Measurements from ENCODE around the gene CDK5R2.
"Not testable (repeated sequence)": the region's sequence is repeated elsewhere in the genome, so short reads cannot be mapped to it uniquely, and the experiment has no call there.

CDK5R2 gene

DNA sequence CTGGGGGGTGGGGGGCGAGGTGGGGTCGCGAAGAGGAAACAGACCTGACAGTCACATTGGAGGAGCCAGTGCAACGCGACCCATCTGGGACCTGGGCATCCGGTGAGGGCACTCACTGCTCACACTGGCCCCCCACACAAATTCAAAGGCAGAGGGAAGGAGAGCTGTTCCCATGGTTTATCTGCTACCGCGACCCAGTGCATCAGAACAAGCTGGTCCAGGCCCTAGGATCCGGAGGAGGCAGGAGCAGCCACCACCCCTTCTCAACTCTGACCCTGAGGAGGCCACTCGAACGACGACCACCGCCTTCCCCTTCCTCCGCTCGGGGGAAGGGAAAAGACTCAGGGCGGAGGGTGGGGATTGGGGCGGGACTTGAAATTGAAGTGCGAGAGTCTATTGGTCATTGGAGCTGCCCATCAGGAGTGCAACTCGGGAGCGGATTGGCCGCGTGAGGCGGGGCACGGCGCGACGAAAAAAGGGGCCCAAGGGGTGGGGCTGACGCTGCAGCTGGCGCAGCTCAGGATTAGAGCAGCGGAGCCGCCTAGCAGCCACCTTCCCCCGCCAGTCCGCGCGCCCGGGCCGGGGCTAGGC is at the start of gene CDK5R2:
CDK5R2 (plus strand) TSS at position 526 of the 591 bp plus-strand sequence. CDS start 155 bp downstream, outside the sequence.
- in situ Hi-C loops (cut with MboI; ENCODE audit: low sequenced_read_pairs): no loop called here

DNA sequence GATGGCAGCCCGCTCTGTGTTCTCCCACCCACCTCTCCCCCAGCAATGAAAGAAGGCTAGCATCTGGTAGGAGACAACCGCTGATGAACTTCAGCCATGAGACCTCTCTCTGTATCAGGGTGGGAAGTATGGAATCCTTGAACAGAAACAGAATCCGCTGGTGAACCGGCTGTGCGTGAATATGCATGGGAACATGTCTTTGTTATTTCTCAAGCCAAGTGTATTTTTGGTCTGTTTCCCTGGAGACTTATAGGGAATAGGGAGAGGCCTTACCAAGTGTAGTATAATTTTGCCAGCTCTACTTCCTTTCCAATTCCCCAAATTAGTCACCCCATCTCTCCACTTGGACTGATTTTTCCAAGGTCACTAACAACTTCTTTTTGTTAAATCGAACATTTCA is 48.7 kb upstream of the CDK5R2 start:
- in situ Hi-C loops (cut with MboI; ENCODE audit: low sequenced_read_pairs): no loop called here

DNA sequence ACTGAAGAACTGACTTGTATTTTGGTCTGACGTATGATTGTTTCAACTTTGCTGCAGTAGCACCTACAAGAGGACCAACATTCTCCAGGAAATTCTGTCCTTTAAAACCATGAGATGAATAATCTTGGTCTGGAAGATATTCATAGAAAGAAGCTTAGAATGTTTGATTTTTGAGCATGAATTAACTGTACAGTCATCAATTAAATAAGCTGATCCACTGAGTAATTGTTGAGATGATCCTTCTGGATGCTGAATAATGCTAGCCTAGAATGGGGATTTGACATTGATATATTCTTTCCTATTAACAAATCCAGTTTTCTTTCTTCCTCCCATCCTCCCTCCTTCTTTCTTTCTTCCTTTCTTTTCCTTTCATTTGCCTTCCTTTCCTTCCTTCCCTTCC is 39.0 kb upstream of the CDK5R2 start:
- in situ Hi-C loops (cut with MboI; ENCODE audit: low sequenced_read_pairs): no loop called here

DNA sequence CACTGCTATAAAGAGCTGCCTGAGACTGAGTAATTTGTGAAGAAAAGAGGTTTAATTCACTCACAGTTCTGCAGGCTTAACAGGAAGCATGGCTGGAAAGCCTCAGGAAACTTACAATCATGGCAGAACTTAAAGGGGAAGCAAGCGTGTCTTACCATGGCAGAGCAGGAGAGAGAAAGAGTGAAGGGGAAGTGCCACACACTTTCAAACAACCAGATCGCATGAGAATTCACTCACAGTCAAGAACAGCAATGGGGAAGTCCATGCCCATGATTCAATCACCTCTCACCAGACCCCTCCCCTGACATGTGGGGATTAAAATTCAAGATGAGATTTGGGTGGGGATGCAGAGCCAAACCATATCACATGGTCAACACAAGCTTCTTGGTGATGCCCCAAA is 34.7 kb upstream of the CDK5R2 start:
- in situ Hi-C loops (cut with MboI; ENCODE audit: low sequenced_read_pairs): no loop called here

DNA sequence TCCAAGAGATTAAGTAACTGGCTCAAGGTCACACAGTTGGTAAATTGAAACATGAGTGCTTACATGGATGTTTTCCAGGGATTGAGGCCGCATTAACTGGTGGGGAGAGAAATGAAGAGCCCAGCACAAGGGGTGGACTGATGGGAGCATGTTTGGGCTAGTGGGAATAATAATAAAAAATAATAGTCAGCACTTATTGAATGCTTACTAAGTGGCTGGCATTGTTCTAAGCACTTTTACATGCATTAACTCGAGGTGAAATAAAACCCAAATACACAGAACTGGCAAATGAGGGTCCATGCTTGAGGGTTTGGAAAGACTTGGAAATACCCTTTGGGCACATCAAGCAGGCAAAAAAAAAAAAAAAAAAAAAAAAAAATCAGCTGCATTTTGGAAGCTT is 34.0 kb upstream of the CDK5R2 start:
- in situ Hi-C loops (cut with MboI; ENCODE audit: low sequenced_read_pairs): no loop called here

DNA sequence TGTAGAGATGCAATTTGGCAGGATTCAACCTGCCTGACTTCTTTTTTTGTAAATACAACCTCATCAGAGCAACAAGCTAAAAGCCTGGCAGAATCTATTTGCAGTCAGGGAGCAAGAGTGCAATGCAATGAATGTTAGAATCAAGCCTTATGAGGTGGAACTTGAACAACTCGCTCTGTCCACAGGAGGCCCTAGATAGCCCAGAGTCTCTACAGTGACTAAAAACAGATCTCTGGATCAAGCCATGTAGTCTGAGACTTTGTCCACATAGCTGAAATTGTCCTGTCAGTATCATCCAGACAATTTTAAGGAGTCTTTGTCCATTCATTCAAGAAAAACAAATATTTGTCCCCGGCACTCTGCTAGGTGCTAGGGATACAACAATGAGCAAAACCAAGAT is 32.0 kb upstream of the CDK5R2 start:
- in situ Hi-C loops (cut with MboI; ENCODE audit: low sequenced_read_pairs): no loop called here

DNA sequence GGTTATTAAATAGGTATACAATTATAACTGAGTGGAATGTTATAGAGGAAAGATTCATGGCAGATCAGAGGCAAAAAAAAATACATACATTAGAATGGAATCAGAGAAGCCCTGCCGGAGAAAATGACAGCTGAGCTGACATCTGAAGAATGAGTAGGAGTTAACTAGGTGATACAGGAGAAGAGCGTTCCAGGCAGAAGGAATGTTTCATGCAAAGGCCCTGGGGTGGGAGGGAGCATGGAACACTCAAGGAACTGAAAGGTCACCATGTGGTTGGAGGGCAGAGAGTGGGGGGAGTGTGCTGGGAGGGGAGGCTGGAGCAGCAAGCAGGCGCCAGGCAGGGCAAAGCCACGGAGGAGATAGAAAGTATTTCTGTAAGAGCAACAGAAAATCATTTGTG is 31.6 kb upstream of the CDK5R2 start:
- in situ Hi-C loops (cut with MboI; ENCODE audit: low sequenced_read_pairs): no loop called here

DNA sequence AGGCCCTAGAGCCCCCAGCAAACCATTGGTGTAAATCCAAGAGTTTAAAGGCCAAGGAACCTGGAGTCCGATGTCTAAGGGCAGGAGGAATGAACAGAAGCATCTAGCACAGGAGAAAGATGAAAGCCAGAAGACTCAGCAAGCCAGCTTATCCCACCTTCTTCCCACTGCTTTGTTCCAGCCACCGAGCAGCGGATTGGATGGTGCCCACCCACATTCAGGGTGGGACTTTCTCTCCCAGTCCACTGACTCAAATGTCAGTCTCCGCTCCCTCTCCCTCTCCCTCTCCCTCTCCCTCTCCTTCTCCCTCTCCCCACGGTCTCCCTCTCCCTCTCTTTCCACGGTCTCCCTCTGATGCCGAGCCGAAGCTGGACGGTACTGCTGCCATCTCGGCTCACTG is 29.0 kb upstream of the CDK5R2 start:
- in situ Hi-C loops (cut with MboI; ENCODE audit: low sequenced_read_pairs): not testable (repeated sequence)

DNA sequence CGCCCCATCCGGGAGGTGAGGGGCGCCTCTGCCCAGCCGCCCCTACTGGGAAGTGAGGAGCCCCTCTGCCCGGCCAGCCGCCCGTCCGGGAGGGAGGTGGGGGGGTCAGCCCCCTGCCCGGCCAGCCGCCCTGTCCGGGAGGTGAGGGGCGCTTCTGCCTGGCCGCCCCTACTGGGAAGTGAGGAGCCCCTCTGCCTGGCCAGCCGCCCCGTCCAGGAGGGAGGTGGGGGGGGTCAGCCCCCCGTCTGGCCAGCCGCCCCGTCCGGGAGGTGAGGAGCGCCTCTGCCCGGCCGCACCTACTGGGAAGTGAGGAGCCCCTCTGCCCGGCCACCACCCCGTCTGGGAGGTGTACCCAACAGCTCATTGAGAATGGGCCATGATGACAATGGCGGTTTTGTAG is 27.7 kb upstream of the CDK5R2 start:
- in situ Hi-C loops (cut with MboI; ENCODE audit: low sequenced_read_pairs): not testable (repeated sequence)

DNA sequence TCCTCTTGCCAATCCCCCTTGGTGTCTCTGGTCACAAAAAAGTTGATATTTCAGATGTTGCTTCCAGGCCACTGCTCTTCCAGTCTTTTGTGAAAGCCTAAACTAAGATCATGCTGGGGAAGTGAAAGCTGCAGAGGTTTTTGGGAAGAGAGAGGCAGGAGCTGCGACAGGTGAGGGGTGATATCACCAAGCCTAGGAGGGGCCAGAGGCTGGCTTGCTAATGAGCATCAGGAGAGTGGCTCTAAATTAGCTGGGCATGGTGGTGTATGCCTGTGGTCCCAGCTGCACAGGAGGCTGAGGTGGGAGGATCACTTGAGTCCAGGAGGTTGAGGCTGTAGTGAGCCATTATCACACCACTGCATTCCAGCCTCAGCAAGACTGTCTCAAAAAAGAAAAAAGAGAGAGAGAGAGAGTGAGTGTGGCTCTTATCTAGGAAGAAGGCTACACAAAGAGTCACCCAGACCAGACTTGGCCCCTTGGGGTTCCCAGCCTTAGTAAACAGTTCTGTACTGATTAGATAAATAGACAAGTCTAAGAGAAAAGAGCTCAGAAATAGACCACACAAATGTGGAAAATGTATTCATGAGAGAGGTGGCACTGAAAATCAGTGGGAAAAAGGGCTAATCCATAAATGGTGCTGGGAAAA is 14.6 kb upstream of the CDK5R2 start:
- in situ Hi-C loops (cut with MboI; ENCODE audit: low sequenced_read_pairs): no loop called here

DNA sequence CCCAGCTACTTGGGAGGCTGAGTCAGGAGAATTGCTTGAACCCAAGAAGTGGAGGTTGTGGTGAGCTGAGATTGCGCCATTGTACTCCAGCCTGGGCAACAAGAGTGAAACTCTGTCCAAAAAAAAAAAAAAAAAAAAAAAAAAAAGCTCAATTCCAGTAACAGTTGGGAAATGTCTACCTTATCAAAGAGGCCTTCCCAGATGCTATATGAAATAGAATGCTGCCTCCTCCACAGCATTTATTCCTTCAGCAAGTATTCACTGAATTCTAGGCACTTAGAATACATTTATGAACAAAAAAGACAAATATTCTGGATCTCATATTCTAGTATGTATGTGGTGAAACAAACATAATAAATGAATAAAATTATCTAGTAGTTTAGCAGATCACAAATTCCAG is 12.8 kb upstream of the CDK5R2 start:
- in situ Hi-C loops (cut with MboI; ENCODE audit: low sequenced_read_pairs): no loop called here

DNA sequence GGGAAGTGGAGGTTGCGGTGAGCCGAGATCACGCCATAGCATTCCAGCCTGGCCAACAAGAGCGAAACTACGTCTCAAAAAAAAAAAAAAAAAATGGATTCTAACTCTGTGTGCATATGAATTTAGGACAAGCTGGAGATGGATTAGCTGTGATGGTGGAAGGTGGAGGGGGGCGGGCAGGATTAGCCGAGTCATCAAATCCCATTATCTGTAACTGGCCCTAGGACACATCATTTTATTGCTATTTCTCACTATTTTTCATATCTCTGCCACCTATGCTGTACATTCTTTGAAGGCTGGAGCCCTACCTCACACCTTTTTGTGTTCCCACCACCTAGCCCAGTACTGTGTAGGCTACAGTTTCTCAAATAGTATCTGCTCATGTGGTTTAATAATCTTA is 7.3 kb upstream of the CDK5R2 start:
- in situ Hi-C loops (cut with MboI; ENCODE audit: low sequenced_read_pairs): no loop called here

DNA sequence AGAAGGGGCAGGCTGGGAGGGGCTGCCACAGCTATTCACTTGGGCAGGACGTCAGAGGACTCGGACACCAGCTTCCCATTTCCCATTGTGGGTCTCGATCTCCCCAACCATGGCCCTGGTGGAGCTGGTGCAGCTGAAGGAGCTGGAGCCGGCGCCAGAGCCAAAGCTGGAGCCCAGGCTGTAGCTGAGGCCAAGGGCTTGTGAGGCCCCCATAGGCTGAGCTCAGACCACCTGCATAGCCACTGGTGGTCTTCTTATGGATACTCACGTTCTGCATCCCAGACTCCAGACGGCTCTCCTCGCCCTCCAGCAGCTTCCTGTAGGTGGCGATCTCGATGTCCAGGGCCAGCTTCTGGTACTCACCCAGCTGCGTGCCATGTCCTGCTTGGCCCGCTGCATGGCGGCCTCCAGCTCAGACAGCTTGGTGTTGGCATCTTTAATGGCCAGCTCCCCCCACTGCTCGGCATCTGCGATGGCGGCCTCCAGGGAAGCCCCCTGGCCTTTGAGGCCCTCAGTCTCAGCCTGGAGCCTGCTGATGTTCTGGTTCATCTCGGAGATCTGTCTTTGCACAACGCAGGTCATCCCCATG is 6.0 kb upstream of the CDK5R2 start:
- in situ Hi-C loops (cut with MboI; ENCODE audit: low sequenced_read_pairs): no loop called here

DNA sequence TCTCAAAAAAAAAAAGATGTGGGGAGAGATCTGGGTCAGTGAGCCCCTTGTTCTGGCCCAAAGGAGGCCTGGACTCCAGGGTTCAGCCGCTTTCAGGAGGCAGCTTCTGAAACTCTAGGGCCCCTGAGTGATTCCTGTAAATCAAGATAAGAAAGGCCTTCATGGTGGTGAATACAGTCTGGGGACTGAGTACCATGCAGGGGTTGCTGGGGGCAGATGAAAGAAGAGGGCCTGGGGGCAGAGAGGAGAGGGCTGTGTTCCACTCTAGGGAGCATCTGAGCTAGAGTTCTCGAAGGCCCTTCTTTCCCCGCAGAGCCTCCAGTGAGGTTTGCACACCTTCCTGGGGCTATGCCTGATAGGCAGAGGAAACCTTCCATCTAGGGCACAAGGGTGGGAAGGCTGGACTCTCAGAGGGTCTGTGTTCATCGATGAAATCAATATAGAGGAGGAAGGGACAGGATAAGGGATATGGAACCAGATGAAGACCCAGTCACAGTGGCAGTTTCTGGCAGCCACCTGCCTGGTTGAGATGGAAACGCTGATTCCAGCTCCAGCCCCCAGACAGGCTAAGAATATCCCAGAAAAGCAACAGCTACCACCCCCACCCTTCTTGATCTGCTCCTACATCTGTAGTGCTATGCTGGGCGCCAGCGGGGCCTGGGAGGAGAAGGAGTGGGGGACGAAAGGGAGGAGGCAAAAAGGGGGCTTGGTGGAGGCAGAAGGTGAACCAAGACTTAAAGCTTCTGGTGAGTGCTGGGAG is 4.7 kb upstream of the CDK5R2 start:
- in situ Hi-C loops (cut with MboI; ENCODE audit: low sequenced_read_pairs): no loop called here

DNA sequence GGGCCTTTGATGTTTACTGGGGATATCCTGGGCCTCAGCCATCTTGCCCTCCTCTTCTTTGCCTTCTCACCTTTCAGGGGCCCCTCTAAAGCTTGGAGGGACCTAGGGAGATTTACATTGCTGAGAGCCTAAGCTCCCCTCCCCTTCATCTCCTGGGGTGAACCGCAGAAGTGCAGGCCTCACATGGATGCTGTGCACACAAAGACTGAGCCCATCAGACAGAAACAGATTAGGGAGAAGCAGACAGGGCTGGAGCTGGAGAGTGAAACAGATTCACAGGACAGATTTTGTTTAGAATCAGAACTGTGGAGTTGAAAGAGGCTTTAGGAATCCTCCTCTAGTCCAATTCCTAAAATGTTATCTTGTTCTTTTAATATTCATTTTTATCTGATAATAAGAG is 3.4 kb upstream of the CDK5R2 start:
- in situ Hi-C loops (cut with MboI; ENCODE audit: low sequenced_read_pairs): no loop called here

DNA sequence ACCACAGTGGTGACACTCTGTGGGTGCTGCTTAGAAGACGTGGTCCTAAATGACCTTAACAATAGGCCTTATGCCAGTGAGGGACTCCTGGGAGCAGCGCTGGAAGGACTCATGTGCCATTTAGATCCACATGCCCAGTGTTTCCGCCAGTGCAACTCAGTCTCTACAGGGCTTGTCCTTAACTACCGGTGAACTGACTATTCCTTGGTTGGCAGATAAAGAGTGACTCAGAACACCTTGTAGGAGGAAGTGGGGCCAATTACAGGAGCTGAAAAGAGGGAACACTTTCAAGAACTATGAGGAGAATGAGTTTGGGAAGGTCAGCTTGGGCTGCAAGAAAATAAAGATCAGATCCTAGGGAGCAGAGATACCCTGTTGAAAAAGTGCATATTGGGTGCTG is 1.8 kb upstream of the CDK5R2 start:
- in situ Hi-C loops (cut with MboI; ENCODE audit: low sequenced_read_pairs): no loop called here

DNA sequence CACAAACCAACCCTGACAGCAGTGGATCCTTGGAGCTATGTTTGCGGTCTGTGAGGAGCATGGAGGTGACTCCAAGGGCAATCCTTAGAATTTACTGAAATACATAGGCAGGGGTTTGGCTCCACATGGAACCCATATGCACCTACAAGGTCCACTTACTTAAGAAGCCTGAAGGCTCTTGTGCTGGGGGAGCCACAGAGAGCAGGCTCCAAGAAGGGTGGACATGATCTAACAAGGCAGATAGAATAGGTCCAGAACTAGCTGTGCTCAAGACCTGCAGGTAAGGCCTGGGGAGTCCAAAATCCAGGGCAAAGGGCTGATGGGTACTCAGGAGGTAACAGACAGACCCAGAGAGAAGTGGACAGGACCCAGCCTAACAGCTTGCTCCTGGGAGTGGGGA is 1.2 kb upstream of the CDK5R2 start:
- in situ Hi-C loops (cut with MboI; ENCODE audit: low sequenced_read_pairs): no loop called here

DNA sequence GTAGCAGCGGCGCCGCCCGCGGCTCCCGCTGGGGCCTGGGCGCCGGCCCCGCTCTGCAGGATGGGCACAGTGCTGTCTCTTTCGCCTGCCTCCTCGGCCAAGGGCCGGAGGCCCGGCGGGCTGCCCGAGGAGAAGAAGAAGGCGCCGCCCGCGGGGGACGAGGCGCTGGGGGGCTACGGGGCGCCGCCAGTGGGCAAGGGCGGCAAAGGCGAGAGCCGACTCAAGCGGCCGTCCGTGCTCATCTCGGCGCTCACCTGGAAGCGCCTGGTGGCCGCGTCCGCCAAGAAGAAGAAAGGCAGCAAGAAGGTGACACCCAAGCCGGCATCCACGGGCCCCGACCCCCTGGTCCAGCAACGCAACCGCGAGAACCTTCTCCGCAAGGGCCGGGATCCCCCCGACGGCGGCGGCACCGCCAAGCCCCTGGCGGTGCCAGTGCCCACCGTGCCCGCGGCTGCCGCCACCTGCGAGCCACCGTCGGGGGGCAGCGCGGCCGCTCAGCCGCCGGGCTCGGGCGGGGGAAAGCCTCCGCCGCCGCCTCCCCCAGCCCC is 369 bp downstream of the CDK5R2 start:
- in situ Hi-C loops (cut with MboI; ENCODE audit: low sequenced_read_pairs): no loop called here

DNA sequence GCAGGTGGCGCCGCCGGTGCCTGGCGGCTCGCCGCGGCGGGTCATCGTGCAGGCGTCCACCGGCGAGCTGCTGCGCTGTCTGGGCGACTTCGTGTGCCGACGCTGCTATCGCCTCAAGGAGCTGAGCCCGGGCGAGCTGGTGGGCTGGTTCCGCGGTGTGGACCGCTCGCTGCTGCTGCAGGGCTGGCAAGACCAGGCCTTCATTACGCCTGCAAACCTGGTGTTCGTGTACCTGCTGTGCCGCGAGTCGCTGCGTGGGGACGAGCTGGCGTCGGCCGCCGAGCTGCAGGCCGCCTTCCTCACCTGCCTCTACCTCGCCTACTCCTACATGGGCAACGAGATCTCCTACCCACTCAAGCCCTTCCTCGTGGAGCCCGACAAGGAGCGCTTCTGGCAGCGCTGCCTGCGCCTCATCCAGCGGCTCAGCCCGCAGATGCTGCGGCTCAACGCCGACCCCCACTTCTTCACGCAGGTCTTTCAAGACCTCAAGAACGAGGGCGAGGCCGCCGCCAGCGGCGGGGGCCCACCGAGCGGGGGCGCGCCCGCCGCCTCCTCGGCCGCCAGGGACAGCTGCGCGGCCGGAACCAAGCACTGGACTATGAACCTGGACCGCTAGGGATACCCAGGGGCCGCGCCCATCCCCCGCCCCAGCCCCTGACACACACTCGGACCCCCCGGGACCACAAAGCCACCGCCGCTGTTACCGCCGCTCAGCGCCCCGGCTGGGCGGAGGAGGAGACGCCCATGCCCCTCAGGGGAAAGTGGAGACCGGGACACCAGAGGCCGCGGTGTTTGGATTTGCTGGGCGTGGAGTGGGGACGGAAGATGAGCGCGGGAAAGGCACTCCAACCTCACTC is 1.1 kb downstream of the CDK5R2 start:
- in situ Hi-C loops (cut with MboI; ENCODE audit: low sequenced_read_pairs): no loop called here

DNA sequence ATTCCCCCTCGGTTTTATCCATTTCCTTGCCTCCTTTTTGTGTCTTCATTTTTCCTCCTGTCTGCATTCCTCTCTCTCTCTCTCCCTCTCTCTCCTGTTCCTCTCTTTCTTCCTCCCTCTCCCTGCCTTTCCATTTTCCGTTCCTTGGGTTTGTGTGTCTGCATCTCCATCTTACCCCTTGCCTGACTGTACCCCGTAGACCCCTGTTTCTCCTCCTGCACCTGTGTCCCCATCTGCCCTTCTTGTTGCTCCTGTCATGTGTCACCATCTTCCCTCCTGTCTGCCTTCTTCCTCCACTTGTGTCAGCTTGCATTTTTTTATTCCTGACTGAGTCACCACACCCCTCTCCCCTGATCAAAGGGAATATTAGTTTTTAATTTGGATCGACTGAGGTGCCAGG is 1.8 kb downstream of the CDK5R2 start:
- in situ Hi-C loops (cut with MboI; ENCODE audit: low sequenced_read_pairs): no loop called here
